ENCODE measurements around the gene ANKRD44. TPM values are rescaled to one million over a fixed set of nuclear protein-coding genes. Genes with fewer than 3 reads are reported as not detected.

The ANKRD44 gene
- total RNA-seq, 1 experiment from 2014 or later, result 7.8 TPM

GRCh38 chr2:197264332-197264731 lies 46.2 kb downstream of the ANKRD44 start:
- ChIA-PET POLR2A (no interaction called here), CTCF (no interaction called here)
- in situ Hi-C loops (cut with HindIII; ENCODE audit: low pct_unique_long_range_greater_than_20kb, low sequenced_read_pairs), result no loop called here

DNA sequence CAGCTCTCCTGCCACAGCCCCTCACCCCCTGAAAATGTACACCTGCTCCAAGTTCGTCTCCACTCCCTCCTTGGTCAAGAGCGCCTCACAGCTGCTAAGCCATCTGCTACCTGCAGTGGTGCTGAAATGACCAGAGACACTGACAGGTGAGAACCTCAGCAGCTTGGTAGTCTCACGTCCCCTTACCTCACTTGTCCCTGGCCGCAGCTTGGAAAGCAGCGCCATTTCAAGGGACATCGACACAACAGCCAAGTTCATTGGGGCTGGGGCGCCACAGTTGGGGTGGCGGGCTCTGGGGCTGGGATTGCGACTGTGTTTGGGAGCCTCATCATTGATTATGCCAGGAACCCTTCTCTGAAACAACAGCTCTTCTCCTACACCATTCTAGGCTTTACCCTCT lies 47.5 kb downstream of the ANKRD44 start:
- Histone ChIP-seq H3K9me3 (ENCODE audit: control insufficient read depth, insufficient read depth, low read depth, low read length) (no peaks in the 10 kb centered on the region), H3K4me1 (ENCODE audit: control insufficient read depth, insufficient read depth, low read length) (no peaks in the 10 kb centered on the region), H3K27ac (ENCODE audit: low read length) (no peak overlapping the region), H3K27me3 (ENCODE audit: control insufficient read depth, insufficient read depth, low read length) (no peaks in the 10 kb centered on the region), H3K36me3 (ENCODE audit: control insufficient read depth, insufficient read depth, low read length) (no peaks in the 10 kb centered on the region), H3K4me3 (ENCODE audit: low read depth in 2 of 2, low read length in 2 of 2) (no peak overlapping the region)
- DNase-seq (ENCODE audit: low read depth, low spot score) (no peak), ATAC-seq (no peak)
- POLR2A ChIA-PET, result interaction anchor here (0.7 kb wide), 2 partner anchors 17 to 21 kb away, joined by 3 read pairs; no protein-coding TSS in a partner anchor
- no TSS peak for BruUV-seq (replicated peaks)
- CTCF ChIA-PET, result no interaction called here
- intact Hi-C loops (cut with micrococcal nuclease; ENCODE audit: unreplicated experiment) (no loop called here), in situ Hi-C loops (cut with HindIII; ENCODE audit: low pct_unique_long_range_greater_than_20kb, low sequenced_read_pairs) (no loop called here)
- TF ChIP-seq SIN3A (IDR thresholded peaks at IDR 0.05; ENCODE audit: borderline replicate concordance, insufficient read depth, low read depth, low read length), result no peak
- no peak for TF ChIP-seq REST (IDR thresholded peaks at IDR 0.05; ENCODE audit: insufficient read depth in 1 of 2, low read depth in 2 of 2, low read length in 1 of 2)
- no peak for TF ChIP-seq TCF7L2 (IDR thresholded peaks at IDR 0.05; ENCODE audit: low read depth, low read length)
- TF ChIP-seq, protein P1, sequence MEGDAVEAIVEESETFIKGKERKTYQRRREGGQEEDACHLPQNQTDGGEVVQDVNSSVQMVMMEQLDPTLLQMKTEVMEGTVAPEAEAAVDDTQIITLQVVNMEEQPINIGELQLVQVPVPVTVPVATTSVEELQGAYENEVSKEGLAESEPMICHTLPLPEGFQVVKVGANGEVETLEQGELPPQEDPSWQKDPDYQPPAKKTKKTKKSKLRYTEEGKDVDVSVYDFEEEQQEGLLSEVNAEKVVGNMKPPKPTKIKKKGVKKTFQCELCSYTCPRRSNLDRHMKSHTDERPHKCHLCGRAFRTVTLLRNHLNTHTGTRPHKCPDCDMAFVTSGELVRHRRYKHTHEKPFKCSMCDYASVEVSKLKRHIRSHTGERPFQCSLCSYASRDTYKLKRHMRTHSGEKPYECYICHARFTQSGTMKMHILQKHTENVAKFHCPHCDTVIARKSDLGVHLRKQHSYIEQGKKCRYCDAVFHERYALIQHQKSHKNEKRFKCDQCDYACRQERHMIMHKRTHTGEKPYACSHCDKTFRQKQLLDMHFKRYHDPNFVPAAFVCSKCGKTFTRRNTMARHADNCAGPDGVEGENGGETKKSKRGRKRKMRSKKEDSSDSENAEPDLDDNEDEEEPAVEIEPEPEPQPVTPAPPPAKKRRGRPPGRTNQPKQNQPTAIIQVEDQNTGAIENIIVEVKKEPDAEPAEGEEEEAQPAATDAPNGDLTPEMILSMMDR (IDR thresholded peaks at IDR 0.05), result no peak
- TF ChIP-seq POLR2AphosphoS5 (IDR thresholded peaks at IDR 0.05; ENCODE audit: low read depth, low read length), result no peak

More at GRCh38 chr2:197264332-197264731, 46.2 kb downstream of the ANKRD44 start:
- no peaks in the 10 kb centered on the region for H3K36me3 ChIP-seq (ENCODE audit: control insufficient read depth, insufficient read depth, low read length)
- no peak for TF ChIP-seq REST (IDR thresholded peaks at IDR 0.05; ENCODE audit: insufficient read depth in 1 of 2, low read depth in 2 of 2, low read length in 1 of 2)
- no peak for TF ChIP-seq TCF7L2 (IDR thresholded peaks at IDR 0.05; ENCODE audit: low read depth, low read length)
- no peak for TF ChIP-seq SIN3A (IDR thresholded peaks at IDR 0.05; ENCODE audit: borderline replicate concordance, insufficient read depth, low read depth, low read length)
- no peak for TF ChIP-seq POLR2AphosphoS5 (IDR thresholded peaks at IDR 0.05; ENCODE audit: low read depth, low read length)
- TF ChIP-seq, protein P1 (IDR thresholded peaks at IDR 0.05), result no peak
- ATAC-seq (no peak), DNase-seq (ENCODE audit: low read depth, low spot score) (no peak)
- no peaks in the 10 kb centered on the region for H3K27me3 ChIP-seq (ENCODE audit: control insufficient read depth, insufficient read depth, low read length)
- BruUV-seq (replicated peaks), result no TSS peak
- no peaks in the 10 kb centered on the region for H3K4me1 ChIP-seq (ENCODE audit: control insufficient read depth, insufficient read depth, low read length)
- no peak overlapping the region for H3K4me3 ChIP-seq (ENCODE audit: low read depth in 2 of 2, low read length in 2 of 2)
- H3K27ac ChIP-seq (ENCODE audit: low read length), result no peak overlapping the region
- H3K9me3 ChIP-seq (ENCODE audit: control insufficient read depth, insufficient read depth, low read depth, low read length), result no peaks in the 10 kb centered on the region
- intact Hi-C loops (cut with micrococcal nuclease; ENCODE audit: unreplicated experiment), result no loop called here
